Activated naive CD8-positive, alpha-beta T cell (primary cell): ENCODE data around the gene ZNF844.
"Not testable (repeated sequence)": the region's sequence is repeated elsewhere in the genome, so short reads cannot be mapped to it uniquely, and the experiment has no call there.

ENCODE experiments used
- H3K27ac Mint-ChIP-seq: one replicate; pipeline ENCODE4 v1.8.0; 2021; ENCODE audit warnings: mixed read lengths
- H3K27me3 Mint-ChIP-seq: one replicate; pipeline ENCODE4 v1.8.0; 2021; ENCODE audit warnings: mixed read lengths
- H3K36me3 Mint-ChIP-seq: one replicate; pipeline ENCODE4 v1.8.0; 2021; ENCODE audit warnings: mixed read lengths
- H3K4me1 Mint-ChIP-seq: one replicate; pipeline ENCODE4 v1.8.0; 2021; ENCODE audit warnings: low read depth, mixed read lengths
- H3K4me3 Mint-ChIP-seq: one replicate; pipeline ENCODE4 v1.8.0; 2021; ENCODE audit warnings: mild to moderate bottlenecking, mixed read lengths
- H3K9me3 Mint-ChIP-seq: one replicate; pipeline ENCODE4 v1.8.0; 2021; ENCODE audit warnings: low read depth, mixed read lengths

The ZNF844 gene

GRCh38 chr19:12076331-12076730, 11.8 kb downstream of the ZNF844 start:
- H3K4me3 Mint-ChIP-seq, H3K27ac Mint-ChIP-seq, H3K27me3 Mint-ChIP-seq, H3K4me1 Mint-ChIP-seq: not testable (repeated sequence)
- peaks cover 44% of the 10 kb centered on the region for H3K36me3 Mint-ChIP-seq
- peaks cover 28% of the 10 kb centered on the region for H3K9me3 Mint-ChIP-seq

- H3K4me1 Mint-ChIP-seq: no peaks in the 10 kb centered on the region
- H3K9me3 Mint-ChIP-seq: peaks cover 27% of the 10 kb centered on the region
- peaks cover 45% of the 10 kb centered on the region for H3K36me3 Mint-ChIP-seq
- no peak overlapping the region for H3K27ac Mint-ChIP-seq
- no peak overlapping the region for H3K4me3 Mint-ChIP-seq
- H3K27me3 Mint-ChIP-seq: no peaks in the 10 kb centered on the region
These were observed 12.8 kb downstream of the ZNF844 start for GRCh38 chr19:12077375-12077774.

GRCh38 chr19:12083336-12083735, 18.8 kb downstream of the ZNF844 start:
- not testable (repeated sequence) for H3K9me3 Mint-ChIP-seq, H3K4me1 Mint-ChIP-seq, H3K27ac Mint-ChIP-seq, H3K4me3 Mint-ChIP-seq, H3K27me3 Mint-ChIP-seq
- H3K36me3 Mint-ChIP-seq: peaks cover 12% of the 10 kb centered on the region

- Mint-ChIP-seq H3K9me3 (peaks cover 4% of the 10 kb centered on the region), H3K4me1 (no peaks in the 10 kb centered on the region)
These were observed 20.7 kb downstream of the ZNF844 start for GRCh38 chr19:12085074-12085818.

GRCh38 chr19:12090807-12091206, 26.3 kb downstream of the ZNF844 start:
- Mint-ChIP-seq H3K27me3 (peaks cover 3% of the 10 kb centered on the region), H3K4me3 (peak overlapping the region; percentile 46), H3K9me3 (no peaks in the 10 kb centered on the region), H3K36me3 (peaks cover 8% of the 10 kb centered on the region), H3K4me1 (peaks cover 4% of the 10 kb centered on the region), H3K27ac (no peak overlapping the region)

More at GRCh38 chr19:12085074-12085818, 20.7 kb downstream of the ZNF844 start:
- no peak overlapping the region for H3K4me3 Mint-ChIP-seq
- peaks cover 12% of the 10 kb centered on the region for H3K36me3 Mint-ChIP-seq
- H3K27me3 Mint-ChIP-seq: no peaks in the 10 kb centered on the region
- H3K27ac Mint-ChIP-seq: no peak overlapping the region

GRCh38 chr19:12092065-12092867, 27.7 kb downstream of the ZNF844 start:
- H3K4me1 Mint-ChIP-seq: peaks cover 4% of the 10 kb centered on the region
- peaks cover 3% of the 10 kb centered on the region for H3K27me3 Mint-ChIP-seq
- H3K27ac Mint-ChIP-seq: peak overlapping the region; percentile 64
- no peaks in the 10 kb centered on the region for H3K9me3 Mint-ChIP-seq
- H3K36me3 Mint-ChIP-seq: peaks cover 8% of the 10 kb centered on the region
- peak overlapping the region; percentile 85 for H3K4me3 Mint-ChIP-seq

GRCh38 chr19:12092956-12093355, 28.4 kb downstream of the ZNF844 start:
- Mint-ChIP-seq H3K27ac (peak overlapping the region; percentile 41), H3K9me3 (no peaks in the 10 kb centered on the region), H3K4me1 (peaks cover 4% of the 10 kb centered on the region), H3K36me3 (peaks cover 7% of the 10 kb centered on the region), H3K4me3 (peak overlapping the region; percentile 85), H3K27me3 (peaks cover 3% of the 10 kb centered on the region)

- Mint-ChIP-seq H3K4me1 (peaks cover 4% of the 10 kb centered on the region), H3K4me3 (peak overlapping the region; percentile 85), H3K27ac (no peak overlapping the region), H3K36me3 (peaks cover 10% of the 10 kb centered on the region), H3K9me3 (no peaks in the 10 kb centered on the region), H3K27me3 (peaks cover 3% of the 10 kb centered on the region)
These were observed 29.2 kb downstream of the ZNF844 start for GRCh38 chr19:12093777-12094176.

- peaks cover 12% of the 10 kb centered on the region for H3K36me3 Mint-ChIP-seq
- peaks cover 4% of the 10 kb centered on the region for H3K4me1 Mint-ChIP-seq
- peaks cover 3% of the 10 kb centered on the region for H3K27me3 Mint-ChIP-seq
- H3K27ac Mint-ChIP-seq: no peak overlapping the region
- H3K9me3 Mint-ChIP-seq: no peaks in the 10 kb centered on the region
- no peak overlapping the region for H3K4me3 Mint-ChIP-seq
These were observed 30.7 kb downstream of the ZNF844 start for GRCh38 chr19:12095111-12095790.

- H3K4me3 Mint-ChIP-seq: no peak overlapping the region
- H3K9me3 Mint-ChIP-seq: no peaks in the 10 kb centered on the region
- H3K27me3 Mint-ChIP-seq: peaks cover 3% of the 10 kb centered on the region
- H3K36me3 Mint-ChIP-seq: peaks cover 12% of the 10 kb centered on the region
- H3K27ac Mint-ChIP-seq: no peak overlapping the region
- H3K4me1 Mint-ChIP-seq: peaks cover 4% of the 10 kb centered on the region
These were observed 33.5 kb downstream of the ZNF844 start for GRCh38 chr19:12098040-12098439.

GRCh38 chr19:12103909-12104308, 39.4 kb downstream of the ZNF844 start:
- not testable (repeated sequence) for H3K27ac Mint-ChIP-seq, H3K36me3 Mint-ChIP-seq, H3K4me3 Mint-ChIP-seq, H3K27me3 Mint-ChIP-seq, H3K4me1 Mint-ChIP-seq, H3K9me3 Mint-ChIP-seq

GRCh38 chr19:12111176-12111575, 46.6 kb downstream of the ZNF844 start:
- Mint-ChIP-seq H3K9me3 (peaks cover 15% of the 10 kb centered on the region), H3K27me3 (no peaks in the 10 kb centered on the region), H3K27ac (no peak overlapping the region), H3K4me1 (peaks cover 4% of the 10 kb centered on the region), H3K4me3 (no peak overlapping the region), H3K36me3 (peaks cover 13% of the 10 kb centered on the region)

- Mint-ChIP-seq H3K27me3 (no peaks in the 10 kb centered on the region), H3K4me1 (peaks cover 4% of the 10 kb centered on the region), H3K36me3 (peaks cover 12% of the 10 kb centered on the region), H3K4me3 (no peak overlapping the region), H3K9me3 (peaks cover 15% of the 10 kb centered on the region), H3K27ac (no peak overlapping the region)
These were observed 47.6 kb downstream of the ZNF844 start for GRCh38 chr19:12111943-12112637.

GRCh38 chr19:12112701-12113100, 48.2 kb downstream of the ZNF844 start:
- Mint-ChIP-seq H3K36me3 (peaks cover 12% of the 10 kb centered on the region), H3K4me1 (peaks cover 4% of the 10 kb centered on the region), H3K4me3 (no peak overlapping the region), H3K9me3 (peaks cover 15% of the 10 kb centered on the region), H3K27ac (peak overlapping the region; percentile 31), H3K27me3 (no peaks in the 10 kb centered on the region)
